ENCODE data around the gene CRB1.

GRCh38 chr1:197435224-197435623, 167.2 kb downstream of the CRB1 start:
- TF ChIP-seq CTCF (IDR thresholded peaks at IDR 0.05; ENCODE audit: insufficient read depth, low read depth, low read length) (no peak), EZH2 (IDR thresholded peaks at IDR 0.05; ENCODE audit: insufficient read depth, low read length) (no peak)

Measured in astrocyte (in vitro differentiated cells and primary cell).